ENCODE results near the gene LSM7.

Gene LSM7

DNA sequence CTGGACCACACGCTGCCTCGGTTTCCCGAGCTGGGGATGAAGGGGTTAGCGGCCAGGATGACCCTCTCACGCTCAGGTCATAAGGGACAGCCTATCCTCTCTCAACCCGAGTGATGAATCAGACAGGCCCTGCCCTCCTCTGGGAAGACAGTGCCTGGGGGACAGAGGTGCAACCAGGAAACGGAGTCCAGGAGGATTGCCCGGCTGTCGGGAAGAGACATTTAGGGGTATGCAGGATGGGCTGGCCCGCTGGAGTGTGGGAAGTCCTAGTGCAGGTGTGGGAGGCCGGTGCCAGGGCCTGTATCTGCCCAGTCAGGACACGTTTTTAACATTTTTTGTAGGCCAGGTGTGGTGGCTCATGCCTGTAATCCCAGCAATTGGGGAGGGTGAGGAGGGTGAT, 8.3 kb downstream of the LSM7 start:
- DNase-seq, result no peak

DNA sequence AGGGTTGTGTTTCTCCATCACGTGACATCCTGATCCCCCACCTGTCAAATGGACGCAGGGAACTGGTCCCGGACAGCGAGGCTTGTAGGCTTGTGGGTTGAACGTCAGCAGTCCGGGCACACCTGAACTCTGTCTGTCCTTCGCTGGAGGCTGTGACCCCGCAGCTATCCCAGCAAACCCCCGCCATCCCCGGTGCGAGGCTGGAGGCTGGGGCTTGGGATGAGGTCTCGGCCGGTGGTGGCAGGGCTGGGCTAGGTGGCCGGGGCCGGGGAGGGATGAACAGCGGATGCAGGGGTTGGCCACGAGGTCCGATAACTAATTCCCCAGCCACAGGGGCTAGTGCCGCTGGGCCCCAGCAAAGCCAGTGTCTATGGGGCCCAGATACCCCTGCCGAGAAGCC, 8.8 kb downstream of the LSM7 start:
- DNase-seq, result no peak

DNA sequence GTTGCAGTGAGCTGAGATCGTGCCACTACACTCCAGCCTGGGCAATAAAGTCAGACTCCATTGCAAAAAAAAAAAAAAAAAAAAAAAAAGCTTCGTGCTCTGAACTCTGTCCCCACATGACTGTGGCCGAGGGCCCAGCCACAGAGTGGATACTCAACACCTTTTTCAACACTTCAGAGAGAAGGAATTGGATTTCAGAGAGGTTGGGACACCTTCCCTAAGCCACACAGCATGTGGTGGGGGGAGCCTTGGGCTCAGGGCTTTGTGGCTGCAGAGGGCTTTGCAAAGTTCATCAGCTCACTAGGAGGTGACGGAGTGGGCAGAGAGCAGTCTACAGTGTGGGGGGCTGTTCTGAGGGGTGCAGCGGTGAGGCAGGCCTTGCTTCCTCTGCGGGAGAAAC, 9.5 kb downstream of the LSM7 start:
- DNase-seq, result no peak

DNA sequence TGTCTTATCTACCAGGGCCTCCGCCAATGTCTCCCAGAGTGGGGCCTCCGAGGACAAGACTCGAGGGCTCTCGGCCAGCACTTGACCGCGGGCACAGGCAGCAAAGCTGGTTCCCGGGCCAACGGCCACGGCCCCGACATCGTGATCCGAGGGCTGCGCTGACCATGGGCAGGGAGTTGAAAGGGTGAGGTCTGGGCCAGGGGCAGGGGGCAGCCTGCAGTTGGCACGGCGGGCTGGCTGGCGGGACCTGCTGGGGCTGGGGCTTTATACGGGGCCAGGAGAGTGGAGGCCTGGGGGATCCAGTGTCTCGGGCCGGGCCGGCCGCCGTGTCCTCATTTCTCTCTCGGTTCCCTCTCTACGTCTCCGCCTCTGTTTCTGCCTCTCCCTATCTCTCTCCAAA, 10.6 kb downstream of the LSM7 start:
- DNase-seq, result no peak

DNA sequence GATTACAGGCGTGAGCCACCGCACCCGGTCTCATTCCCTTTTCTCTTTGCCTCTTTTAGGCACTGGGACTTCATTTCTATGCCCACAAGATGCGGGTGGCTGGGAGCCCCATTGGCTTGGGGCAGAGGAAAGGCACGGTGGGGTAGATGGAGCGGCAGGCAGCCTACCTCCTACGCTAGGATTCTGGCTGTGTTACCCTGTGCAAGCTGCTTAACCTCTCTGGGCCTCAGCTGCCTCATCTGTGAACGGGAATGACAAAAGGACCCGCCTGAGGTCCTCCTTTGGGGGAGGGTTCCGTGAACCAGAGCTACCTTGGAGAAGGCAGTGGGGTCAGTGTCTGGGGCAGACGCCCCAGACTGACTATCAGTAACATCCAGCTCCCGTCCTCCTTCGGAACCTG, 11.1 kb downstream of the LSM7 start:
- no peak for DNase-seq

DNA sequence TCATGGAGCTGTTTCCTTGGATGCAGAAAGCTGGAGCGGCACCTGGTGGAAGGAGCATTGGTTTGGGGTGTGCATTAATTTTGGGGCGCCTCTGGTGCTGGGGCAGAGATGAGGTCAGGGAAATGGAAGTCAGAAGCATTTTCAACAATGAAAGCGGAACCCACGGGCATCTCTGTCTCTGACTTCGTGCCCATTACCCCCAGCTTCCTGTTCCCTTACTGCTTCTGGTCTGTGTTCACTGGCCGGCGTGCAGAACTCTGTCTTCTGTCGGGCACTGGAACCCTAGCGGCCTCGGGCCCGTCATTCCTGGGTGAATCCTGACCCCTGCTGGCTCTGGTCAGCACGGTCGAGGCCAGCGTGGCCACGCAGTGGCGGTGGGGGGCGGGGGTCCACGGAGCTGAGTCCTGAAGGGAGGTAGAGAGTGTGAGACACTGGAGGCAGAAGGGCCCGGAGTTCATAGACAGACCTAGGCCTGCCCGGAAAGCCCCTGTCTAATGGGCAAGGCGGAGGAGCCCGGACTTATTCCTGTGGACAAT, 12.5 kb downstream of the LSM7 start:
- no peak for DNase-seq

DNA sequence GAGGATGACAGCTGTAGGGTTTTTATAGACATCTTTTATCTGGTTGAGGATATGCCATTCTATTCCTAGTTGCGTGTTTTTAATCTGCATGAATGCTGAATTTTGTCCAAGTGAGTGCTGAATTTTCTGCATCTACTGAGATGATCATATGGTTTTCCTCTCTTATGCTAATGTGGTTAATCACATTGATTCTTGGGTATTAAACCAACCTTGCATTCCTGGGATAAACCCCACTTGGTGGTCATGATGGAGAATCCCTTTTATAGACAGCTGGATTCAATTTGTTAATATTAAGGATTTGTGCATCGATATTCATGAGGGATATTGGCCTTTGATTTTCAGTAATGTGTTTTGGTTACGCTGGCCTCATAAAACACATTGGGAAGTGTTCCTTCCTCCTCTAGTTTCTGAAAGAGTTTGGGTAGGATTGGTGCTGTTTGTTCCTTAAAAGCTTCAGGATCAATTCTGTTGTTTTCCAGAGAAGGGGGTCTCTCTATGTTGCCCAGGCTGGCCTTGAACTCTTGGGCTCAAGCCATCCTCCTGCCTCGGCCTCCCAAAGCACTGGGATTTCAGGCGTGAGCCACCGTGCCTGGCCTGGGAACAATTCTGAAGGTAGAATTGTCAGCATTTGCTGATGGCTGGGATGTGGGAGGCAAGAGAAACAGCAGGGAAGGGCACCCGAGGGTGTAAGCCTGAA, 13.1 kb downstream of the LSM7 start:
- DNase-seq, result no peak

GRCh38 chr19:2312820-2313501, 15.4 kb downstream of the LSM7 start:
- DNase-seq, result no peak

DNA sequence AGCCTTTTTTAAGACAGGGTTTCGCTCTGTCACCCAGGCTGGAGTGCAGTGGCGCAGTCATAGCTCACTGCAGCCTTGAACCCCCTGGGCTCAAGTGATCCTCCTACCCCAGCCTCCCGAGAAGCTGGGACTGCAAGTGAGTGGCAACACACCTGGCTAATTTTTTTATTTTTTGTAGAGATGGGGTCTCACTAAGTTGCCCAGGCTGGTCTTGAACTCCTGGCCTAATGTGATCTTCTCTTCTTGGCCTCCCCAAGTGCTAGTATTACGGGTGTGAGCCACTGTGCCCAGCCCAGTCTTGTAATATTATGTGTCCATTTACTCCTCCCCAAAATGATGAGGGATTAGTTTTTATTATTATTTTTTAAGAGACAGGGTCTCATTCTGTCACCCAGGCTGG, 17.3 kb downstream of the LSM7 start:
- DNase-seq, result no peak

DNA sequence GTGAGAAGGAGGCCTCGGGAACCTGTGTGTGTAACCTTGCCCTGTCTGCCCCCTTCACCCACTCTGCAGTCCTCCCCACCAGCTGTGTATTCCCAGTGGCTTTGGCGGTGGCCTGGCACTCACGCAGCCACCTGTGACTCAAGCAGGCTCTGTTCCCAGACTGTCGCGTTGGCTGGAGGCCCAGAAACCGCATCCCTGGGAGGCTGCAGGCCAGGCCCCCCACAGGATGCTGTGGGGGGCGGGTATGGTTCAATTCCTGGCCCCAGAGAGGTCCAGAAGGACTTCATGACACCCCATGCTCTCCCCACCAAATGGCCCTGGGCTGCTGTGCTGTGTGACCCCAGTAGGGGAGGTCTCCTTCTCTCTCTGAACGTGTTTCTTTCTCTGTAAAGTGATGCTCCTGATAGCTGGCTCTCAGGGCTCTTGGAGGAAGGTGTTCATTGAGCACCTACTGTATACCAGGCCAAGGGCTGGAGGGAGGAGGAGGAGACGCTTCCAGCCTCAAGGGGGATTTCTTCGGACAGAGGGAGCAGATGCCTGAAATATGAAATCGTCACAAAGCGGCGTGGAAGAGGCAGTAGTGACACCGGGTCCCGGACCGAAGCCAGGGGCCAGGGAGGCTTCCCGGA, 18.5 kb downstream of the LSM7 start:
- no peak for DNase-seq

GRCh38 chr19:2308114-2308556, 20.3 kb downstream of the LSM7 start, which contains the start of gene LINGO3:
LINGO3 (minus strand) TSS chr19:2308154; CDS start chr19:2291776, 16,378 bp downstream.
- DNase-seq, result no peak

DNA sequence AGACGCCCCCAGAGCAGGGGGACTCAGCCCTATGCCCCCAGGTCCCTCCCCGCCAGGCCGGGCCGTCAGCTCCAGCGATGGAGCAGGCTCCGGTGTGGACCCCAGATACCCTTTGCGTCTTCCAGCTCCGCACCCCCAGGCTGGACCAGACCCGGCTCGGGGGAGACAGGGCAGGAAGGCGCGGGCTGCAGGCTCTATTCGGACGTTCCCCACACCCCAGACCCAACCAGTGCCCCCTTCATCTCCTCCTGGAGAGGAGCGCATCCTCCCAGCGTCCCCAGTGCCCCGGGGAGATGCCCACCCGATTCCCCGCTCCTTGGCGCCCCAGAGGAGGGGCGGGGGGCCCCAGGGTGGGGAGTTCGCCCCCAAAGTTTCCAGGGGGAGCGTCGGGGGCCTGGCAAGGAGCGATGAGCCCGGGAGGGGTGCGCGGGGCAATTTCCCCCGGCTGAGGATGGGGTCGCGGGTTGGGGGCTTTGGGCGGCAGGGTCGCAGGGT, 20.8 kb downstream of the LSM7 start:
- no peak for DNase-seq

GRCh38 chr19:2306971-2307370, 21.4 kb downstream of the LSM7 start:
- no peak for DNase-seq

DNA sequence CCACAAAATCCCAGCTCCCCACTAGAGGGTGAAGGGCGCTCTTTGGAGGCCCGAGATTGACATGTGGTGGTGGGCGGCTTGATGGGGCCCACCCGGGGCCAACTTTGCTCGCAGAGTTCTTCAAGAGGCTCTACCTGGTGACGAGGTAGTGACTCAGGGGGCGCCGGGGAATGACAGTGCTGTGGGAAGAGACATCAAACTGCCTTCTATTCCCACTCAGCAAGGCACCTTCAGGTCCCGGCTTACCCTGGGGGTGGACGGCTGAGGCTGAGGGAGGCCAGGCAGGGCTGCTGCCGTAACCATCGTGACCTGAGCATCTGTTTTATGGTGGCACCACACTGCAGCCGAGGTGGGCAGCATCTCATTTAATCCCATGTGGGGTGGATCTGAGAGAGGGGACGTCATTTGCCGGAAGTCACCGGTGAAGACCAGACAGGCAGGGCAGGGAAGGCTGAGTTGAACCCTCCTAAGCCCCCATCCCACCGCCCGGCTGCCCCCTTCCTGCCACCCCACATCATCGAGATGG, 22.0 kb downstream of the LSM7 start:
- no peak for DNase-seq

GRCh38 chr19:2305452-2306280, 22.7 kb downstream of the LSM7 start:
- no peak for DNase-seq

GRCh38 chr19:2303211-2303798, 25.1 kb downstream of the LSM7 start:
- no peak for DNase-seq

- DNase-seq, result peak; percentile 44
Measured at GRCh38 chr19:2302319-2303210, 25.8 kb downstream of the LSM7 start.

DNA sequence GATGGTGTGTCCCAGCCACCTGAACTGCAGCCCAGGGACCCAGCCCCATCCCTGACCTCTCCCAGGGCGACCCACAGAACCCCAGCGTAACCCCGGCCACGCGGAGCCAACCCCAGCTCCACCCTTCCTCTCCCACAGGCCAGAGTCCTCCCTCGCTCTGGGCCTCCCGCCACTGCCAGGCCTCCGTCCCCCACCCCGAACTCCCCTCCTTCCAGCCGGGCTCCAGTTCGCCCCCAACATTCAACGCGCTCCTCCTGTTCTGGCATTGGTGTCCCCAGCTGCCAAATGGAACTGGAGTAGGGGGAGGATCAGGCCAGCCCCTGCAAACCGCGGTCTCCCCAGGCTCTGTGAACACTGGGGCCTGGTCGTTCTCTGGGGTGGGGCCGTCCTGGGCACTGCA, 27.9 kb downstream of the LSM7 start:
- DNase-seq, result no peak

- no peak for DNase-seq
Measured at GRCh38 chr19:2296141-2296540, 32.2 kb downstream of the LSM7 start.

DNA sequence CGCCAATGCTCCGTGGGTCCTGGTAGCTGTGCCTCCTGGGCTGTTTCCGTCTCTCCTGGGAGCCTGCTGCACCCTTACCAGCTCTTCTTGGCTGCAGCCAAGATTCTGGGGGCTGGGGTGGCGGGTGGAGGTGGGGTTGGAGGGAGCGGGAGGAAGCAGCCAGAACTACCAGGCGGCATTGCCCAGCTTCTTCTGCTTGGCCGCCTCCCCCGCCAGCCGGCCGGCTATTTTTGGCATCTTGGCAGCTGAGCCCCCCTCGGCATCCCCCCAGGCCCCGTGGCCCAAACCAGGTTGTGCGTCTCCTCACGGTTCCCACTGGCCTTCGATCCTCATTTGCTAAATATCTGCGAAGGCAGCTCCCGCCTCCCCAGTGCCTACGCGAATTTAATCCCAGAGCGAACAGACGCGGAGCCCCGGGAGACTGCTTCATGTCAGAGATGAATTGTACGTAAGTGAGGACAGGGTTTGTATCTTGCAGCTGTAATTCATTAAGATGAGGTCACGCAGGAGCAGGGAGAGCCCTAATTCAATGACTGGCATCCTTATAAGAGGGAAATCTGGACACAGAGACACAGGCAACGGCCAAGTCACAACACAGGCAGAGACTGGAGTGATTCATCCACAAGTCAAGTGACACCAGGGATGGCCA, 33.6 kb downstream of the LSM7 start:
- no peak for DNase-seq

Measured in activated T-cell treated with anti-CD3 and anti-CD28 coated beads, Interleukin-2, amount 50 U/mL, for 1 hour (primary cell).